Adrenal gland (tissue), 5 donors: Measurements from ENCODE around the gene GPC4.

Experiments used
- CTCF ChIP-seq, 6 experiments: fragments of 450-650 bp in 4 of 6; fragments of 200-600 bp in 2 of 6; sonication (generic) in 1 of 6; IDR thresholded peaks; 1 replicate in 5 of 6; 2 replicates in 1 of 6; pipeline versions ENCODE4 v1.5.1 to v1.8.0; 2016 to 2021; ENCODE audit warnings: antibody characterized with exemption in 6 of 6, mild to moderate bottlenecking in 2 of 6, moderate library complexity in 1 of 6
- POLR2A ChIP-seq, 2 donors: fragments of 450-650 bp; IDR thresholded peaks; one replicate each; pipeline ENCODE4 v1.6.1; 2017; ENCODE audit warnings: antibody characterized with exemption in 2 of 2, mild to moderate bottlenecking in 2 of 2, moderate library complexity in 1 of 2
- donor health status: DM: no; HTN: no; CAD: no.

- TF ChIP-seq CTCF (IDR thresholded peaks at IDR 0.05) (no peak), POLR2A (IDR thresholded peaks at IDR 0.05) (no peak)
These were observed 146.1 kb downstream of the GPC4 start for GRCh38 chrX:133269168-133269567.
